ENCODE data around the gene DPH2.

- TF ChIP-seq CTCF (IDR thresholded peaks at IDR 0.05) (no peak), POLR2A (IDR thresholded peaks at IDR 0.05) (no peak)
These were observed 8.9 kb downstream of the DPH2 start, which contains the start of gene B4GALT2 for GRCh38 chr1:43978551-43979260.

Data from thyroid gland (tissue), 4 donors.